A673 (cell line): ENCODE data around the gene KCNQ2. TPM values are rescaled to one million over a fixed set of nuclear protein-coding genes. Genes with fewer than 3 reads are reported as not detected.

ENCODE experiments used
- BruUV-seq: library from RNA; stranded (reverse); fragments of 400-500 nt; replicated peaks from 2 replicates; lab custom pipeline; 2021; lab: Mats Ljungman, UMichigan
- CTCF ChIA-PET: fragments of 300-600 bp; sonication (Branson Sonifier 250); formaldehyde crosslinking; loops from one replicate; lab custom pipeline; 2022; ENCODE audit warnings: antibody characterized with exemption; lab: Charles Lee
- POLR2A ChIA-PET: fragments of 300-600 bp; sonication (Branson Sonifier 250); formaldehyde crosslinking; loops from one replicate; lab custom pipeline; 2022; ENCODE audit warnings: antibody characterized with exemption; ENCODE audit not compliant: low non-redundant PET; lab: Charles Lee
- DNase-seq: peaks from one replicate; pipeline ENCODE4 v3.0.0-alpha.2; 2015; ENCODE audit warnings: low spot score
- H3K27ac ChIP-seq: fragments of 200-600 bp; sonication (generic); 2 replicates; pipeline ENCODE4 v1.5.1; 2016; ENCODE audit warnings: mixed run types, low read depth, mild to moderate bottlenecking, mixed read lengths, antibody characterized with exemption, low read length; ENCODE audit not compliant: poor library complexity, severe bottlenecking
- H3K27me3 ChIP-seq: fragments of 200-600 bp; sonication (generic); replicated peaks from 2 replicates; pipeline ENCODE4 v1.6.1; 2017; ENCODE audit warnings: mixed run types, low read depth, mild to moderate bottlenecking, mixed read lengths, antibody characterized with exemption, low read length; ENCODE audit not compliant: insufficient read depth, poor library complexity
- H3K36me3 ChIP-seq: fragments of 200-600 bp; sonication (generic); 2 replicates; pipeline ENCODE4 v1.6.1; 2016; ENCODE audit warnings: mixed run types, mild to moderate bottlenecking, mixed read lengths, antibody characterized with exemption, low read length; ENCODE audit not compliant: insufficient read depth, poor library complexity, severe bottlenecking
- H3K4me1 ChIP-seq: fragments of 200-600 bp; sonication (generic); 2 replicates; pipeline ENCODE4 v1.6.1; 2017; ENCODE audit warnings: mixed run types, mild to moderate bottlenecking, mixed read lengths, antibody characterized with exemption, low read length; ENCODE audit not compliant: insufficient read depth, poor library complexity, severe bottlenecking
- H3K4me3 ChIP-seq: fragments of 200-600 bp; sonication (generic); 2 replicates; pipeline ENCODE4 v1.5.1; 2016; ENCODE audit warnings: low read depth, mixed run types, mild to moderate bottlenecking, mixed read lengths, low read length; ENCODE audit not compliant: poor library complexity, severe bottlenecking
- H3K9me3 ChIP-seq: fragments of 200-600 bp; sonication (generic); 2 replicates; pipeline ENCODE4 v1.6.1; 2016; ENCODE audit warnings: mixed run types, low read depth, mild to moderate bottlenecking, mixed read lengths, antibody characterized with exemption, low read length; ENCODE audit not compliant: poor library complexity, severe bottlenecking
- EZH2 ChIP-seq: fragments of 200-600 bp; sonication (generic); IDR thresholded peaks from 2 replicates; pipeline ENCODE4 v1.6.1; 2017; ENCODE audit warnings: borderline replicate concordance, low read depth, mild to moderate bottlenecking, mixed read lengths, antibody characterized with exemption, low read length; ENCODE audit not compliant: poor library complexity, severe bottlenecking
- intact Hi-C: fragments of 100-400 bp; cut with micrococcal nuclease; formaldehyde crosslinking; loops from one replicate; pipeline ENCODE4 v1.10.0; 2022; ENCODE audit not compliant: unreplicated experiment
- total RNA-seq: library from RNA; stranded (reverse); gene quantifications from 2 replicates; pipeline ENCODE4 v1.2.3, GENCODE V29; 2021
- TF ChIP-seq, protein P1 (sequence below): fragments of 300-800, 200-600 bp; sonication (generic); conservative IDR thresholded peaks from 2 replicates; pipeline ENCODE4 v1.5.1; 2017; ENCODE audit warnings: low read depth, mild to moderate bottlenecking, antibody characterized with exemption, low read length, moderate library complexity, mixed read lengths

Gene KCNQ2
- total RNA-seq, 1 experiment from 2014 or later, result 6.6 TPM

DNA sequence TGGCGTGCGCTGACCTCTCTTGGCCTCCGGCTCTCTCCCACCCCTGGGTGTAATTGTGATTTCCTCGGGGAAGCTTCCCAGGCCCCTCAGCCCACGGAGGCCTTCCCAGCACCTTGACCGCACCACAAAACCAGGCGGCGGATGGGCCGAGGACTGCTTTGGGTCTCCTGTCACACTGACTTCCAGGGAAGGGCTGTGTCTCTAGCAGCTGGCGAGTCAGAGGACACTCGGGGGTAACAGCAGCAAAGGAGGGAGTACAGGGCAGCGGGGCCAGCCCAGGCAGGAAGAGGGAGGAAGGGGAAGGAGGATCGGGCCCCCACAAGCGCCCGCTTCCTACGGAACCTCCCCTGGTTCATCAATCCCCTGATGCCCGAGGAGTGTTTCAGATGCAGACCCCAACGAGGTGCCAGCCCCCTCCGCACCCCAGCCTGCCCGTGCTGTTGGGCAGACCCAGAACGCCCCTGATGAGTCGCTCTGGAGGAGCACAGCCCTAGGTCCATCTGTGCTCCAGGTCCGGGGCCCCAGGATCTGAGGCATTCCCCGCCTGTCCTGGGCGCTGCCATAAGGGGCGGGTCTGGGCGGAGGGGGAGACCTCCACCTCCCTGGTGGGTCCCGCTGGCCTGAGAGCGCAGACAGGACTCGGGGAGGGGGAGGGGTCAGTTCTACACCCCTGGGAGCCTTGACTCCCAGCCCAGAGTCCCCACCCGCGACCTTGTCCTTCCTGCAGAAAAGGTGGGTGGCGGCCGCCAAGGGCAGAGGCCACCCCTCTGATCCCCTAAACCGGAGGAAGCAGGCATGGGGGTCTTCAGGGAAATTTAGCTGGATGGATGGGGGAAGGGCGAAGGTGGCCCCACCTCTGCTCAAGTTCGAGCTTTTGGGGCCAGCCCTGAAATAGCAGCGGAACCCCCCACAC, 112.3 kb downstream of the KCNQ2 start:
- no peaks in the 10 kb centered on the region for H3K9me3 ChIP-seq
- TF ChIP-seq, protein P1, sequence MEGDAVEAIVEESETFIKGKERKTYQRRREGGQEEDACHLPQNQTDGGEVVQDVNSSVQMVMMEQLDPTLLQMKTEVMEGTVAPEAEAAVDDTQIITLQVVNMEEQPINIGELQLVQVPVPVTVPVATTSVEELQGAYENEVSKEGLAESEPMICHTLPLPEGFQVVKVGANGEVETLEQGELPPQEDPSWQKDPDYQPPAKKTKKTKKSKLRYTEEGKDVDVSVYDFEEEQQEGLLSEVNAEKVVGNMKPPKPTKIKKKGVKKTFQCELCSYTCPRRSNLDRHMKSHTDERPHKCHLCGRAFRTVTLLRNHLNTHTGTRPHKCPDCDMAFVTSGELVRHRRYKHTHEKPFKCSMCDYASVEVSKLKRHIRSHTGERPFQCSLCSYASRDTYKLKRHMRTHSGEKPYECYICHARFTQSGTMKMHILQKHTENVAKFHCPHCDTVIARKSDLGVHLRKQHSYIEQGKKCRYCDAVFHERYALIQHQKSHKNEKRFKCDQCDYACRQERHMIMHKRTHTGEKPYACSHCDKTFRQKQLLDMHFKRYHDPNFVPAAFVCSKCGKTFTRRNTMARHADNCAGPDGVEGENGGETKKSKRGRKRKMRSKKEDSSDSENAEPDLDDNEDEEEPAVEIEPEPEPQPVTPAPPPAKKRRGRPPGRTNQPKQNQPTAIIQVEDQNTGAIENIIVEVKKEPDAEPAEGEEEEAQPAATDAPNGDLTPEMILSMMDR, result no peak
- TF ChIP-seq EZH2, result no peak
- BruUV-seq, result no TSS peak
- peaks cover 13% of the 10 kb centered on the region for H3K27me3 ChIP-seq
- no peak overlapping the region for H3K4me3 ChIP-seq
- DNase-seq, result no peak
- ChIA-PET CTCF (no interaction called here), POLR2A (no interaction called here)
- no peaks in the 10 kb centered on the region for H3K4me1 ChIP-seq
- no peaks in the 10 kb centered on the region for H3K36me3 ChIP-seq
- intact Hi-C loops, result no loop called here
- H3K27ac ChIP-seq, result no peak overlapping the region

DNA sequence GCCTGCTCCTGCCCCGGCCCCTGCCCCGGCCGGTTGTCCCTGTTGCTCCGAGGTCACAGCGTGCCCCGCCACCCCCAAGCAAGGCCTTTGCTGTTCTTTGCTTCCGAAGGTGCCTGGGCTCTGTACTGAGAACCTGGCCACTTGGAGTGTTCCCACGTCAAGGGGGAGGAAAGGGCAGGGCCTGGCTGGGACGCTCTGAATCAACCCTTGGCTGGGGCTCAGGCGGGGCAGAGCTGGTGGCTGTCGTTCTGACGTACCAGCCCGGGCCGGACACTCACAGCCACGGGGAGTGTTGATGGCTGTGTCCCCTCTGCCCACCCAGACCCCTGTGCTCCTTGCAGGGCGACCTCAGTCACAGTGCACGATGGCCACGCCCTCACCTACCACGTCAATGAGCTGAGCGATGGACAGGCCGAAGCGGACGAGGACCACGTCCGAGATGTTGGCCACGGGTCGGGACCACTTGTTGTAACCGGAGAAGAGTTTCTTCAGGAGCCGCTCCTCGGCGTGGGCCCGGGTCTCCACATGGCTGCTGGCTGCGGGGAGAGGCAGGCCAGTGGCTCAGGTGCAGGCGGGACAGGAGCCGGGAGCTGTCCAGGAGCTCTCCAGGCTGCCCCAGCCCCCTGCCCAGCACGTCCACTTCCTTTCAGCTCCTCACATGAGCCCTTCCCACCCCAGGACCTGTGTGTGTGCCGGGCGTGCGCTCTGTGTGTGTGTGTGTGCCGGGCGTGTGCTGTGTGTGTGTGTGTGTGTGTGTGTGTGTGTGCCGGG, 113.1 kb downstream of the KCNQ2 start:
- Histone ChIP-seq H3K9me3 (no peaks in the 10 kb centered on the region), H3K27ac (no peak overlapping the region), H3K27me3 (peaks cover 13% of the 10 kb centered on the region), H3K36me3 (no peaks in the 10 kb centered on the region), H3K4me3 (no peak overlapping the region), H3K4me1 (no peaks in the 10 kb centered on the region)
- CTCF ChIA-PET, result no interaction called here
- no peak for DNase-seq
- intact Hi-C loops, result no loop called here
- no TSS peak for BruUV-seq
- TF ChIP-seq EZH2, result no peak
- TF ChIP-seq, protein P1, result no peak
- POLR2A ChIA-PET, result no interaction called here

DNA sequence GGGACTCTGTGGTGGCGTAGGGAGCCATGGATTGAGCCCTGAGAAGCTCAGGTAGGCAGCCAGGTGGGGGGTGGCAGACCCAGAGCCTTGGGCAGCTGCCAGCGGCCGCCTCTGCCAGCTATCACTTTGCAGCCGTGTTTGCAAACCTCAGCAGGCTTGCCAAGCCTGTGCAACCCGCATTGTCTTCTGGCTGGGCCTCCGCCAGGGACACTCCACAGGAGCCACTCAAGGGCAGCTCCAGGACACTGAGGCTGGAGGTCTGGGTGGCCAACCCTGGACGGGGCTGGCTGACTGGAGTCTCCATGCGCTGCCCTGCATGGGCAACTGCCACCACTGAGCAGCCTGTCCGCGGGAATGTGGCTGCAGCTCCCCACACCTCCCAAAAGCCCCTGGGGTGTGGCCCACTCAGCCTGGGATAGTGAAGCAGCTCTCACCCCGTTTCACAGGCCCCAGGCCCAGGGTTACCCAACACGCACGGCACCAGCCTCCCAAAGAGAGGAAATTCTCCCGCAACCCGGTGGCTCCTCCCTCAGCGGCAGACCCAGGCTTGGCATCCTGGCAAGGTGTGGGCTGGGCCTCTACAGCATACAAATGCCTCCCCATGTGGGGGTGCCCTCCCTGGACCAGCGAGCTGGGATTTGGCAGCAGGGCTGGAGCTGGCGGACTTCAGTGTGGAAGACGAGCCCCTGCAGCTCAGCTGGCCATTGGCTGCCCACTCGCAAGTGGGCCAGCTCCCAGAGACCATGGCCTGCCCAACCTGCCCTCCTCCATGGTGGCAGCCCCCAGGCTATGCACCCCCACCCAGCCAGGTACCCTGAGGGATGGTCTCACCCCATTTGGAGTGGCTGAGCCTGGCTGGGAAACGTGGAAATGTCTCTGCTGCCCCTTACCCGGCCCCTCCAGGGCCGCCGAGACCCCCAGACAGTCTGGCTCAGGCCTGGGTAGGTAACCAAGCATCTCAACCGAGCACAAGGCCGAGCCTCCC, 114.2 kb downstream of the KCNQ2 start:
- DNase-seq, result no peak
- H3K4me1 ChIP-seq, result no peaks in the 10 kb centered on the region
- CTCF ChIA-PET, result no interaction called here
- H3K27ac ChIP-seq, result no peak overlapping the region
- no peaks in the 10 kb centered on the region for H3K9me3 ChIP-seq
- H3K4me3 ChIP-seq, result no peak overlapping the region
- peaks cover 13% of the 10 kb centered on the region for H3K27me3 ChIP-seq
- intact Hi-C loops, result no loop called here
- no TSS peak for BruUV-seq
- H3K36me3 ChIP-seq, result no peaks in the 10 kb centered on the region
- TF ChIP-seq EZH2, result no peak
- TF ChIP-seq, protein P1, result no peak
- POLR2A ChIA-PET, result no interaction called here
